Measurements from ENCODE around the gene GLIS1.

Gene GLIS1

DNA sequence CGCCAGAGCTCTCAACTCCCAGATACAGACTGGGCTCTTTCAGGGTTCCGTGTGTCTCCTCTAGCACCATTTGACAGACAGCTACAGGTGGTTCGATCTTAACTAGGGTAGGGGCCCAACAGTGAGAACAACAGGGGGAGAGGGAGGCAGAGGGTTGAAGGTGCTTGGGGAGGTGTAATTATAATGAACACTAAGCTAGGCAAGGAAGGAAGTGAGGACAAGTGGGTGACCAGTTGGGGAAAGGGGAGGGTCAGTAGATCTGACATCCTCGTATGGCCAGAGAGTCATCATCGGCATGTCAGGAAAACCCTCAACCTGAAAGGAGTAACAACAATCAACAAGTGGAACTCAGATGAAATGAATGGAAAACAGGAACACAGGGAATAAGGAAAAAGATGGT lies 22.8 kb downstream of the GLIS1 start:
- no peak for DNase-seq

DNA sequence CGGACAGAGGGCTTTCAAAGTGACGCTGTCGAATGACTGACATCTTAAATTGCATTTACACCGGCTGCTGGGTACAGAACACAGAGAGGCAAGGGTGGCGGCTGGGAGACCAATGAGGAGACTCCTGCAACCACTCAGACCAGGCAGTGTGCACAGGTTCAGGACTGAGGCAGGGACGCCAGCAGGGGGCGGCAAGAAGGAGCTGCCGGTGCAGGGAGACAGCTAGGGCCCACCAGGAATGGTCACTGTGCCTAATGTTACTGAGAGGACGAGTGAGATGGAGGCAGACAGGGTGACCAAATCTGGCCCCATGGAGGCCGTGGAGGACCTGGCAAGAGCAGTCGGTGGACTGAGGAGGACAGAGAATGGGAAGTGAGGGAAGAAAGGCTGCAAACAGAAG lies 23.5 kb downstream of the GLIS1 start:
- peak; percentile 14 for DNase-seq

DNA sequence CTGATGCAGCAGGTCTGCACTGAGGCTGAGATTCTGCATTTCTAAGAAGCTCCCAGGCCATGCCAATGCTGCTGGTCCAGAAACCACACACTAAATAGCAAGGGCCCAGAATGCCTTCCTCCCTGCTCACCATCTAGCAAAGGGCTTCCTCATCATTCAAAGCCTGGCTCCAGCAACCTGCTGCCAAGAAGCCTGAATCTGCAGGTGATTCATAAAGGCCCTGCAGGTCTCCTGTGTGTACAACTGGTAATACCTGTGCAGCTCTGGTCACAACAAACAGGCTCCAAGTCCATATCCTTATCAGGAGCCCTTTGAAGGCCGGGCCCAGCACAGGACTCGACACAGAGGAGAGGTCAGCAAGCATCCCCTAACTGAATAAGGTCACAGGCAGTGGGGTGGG lies 26.7 kb downstream of the GLIS1 start:
- DNase-seq, result no peak

DNA sequence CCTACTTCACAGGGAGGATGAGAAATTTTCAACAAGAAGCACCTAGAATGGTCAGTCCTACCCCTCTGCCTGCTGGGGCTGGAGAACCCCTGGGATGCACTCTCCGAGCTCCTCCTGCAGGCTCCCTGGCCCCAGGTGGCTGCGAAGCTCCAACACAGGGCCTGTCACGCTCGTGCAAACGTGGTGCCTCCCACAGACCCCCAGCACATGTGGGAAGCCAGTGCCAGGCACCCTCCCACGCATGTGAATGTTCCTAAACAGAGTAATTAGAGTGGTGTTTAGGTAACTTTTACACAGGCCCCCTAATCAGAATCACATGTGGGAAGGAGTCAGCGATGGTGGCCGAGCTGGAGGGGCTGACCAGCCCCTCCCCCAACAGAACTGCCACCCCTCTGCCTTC lies 28.4 kb downstream of the GLIS1 start:
- no peak for DNase-seq

DNA sequence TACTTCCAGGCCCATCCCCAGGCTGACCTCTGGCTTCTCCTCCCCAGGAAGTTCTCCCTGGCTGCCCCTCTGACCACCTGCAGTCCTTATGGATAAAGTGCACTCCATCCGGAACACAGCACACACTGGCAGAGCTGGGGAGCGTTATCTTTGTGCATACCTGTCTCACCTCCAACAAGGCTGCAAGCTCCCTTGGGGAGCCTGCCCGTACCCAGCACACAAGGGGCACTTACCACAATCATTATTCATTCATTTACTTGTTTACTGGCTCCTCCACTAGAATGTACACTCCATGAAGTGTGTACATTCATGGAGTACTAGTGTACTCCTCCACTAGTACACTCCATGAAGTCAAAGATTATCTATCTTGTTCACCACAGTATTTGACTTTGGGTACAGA lies 30.3 kb downstream of the GLIS1 start:
- no peak for DNase-seq

DNA sequence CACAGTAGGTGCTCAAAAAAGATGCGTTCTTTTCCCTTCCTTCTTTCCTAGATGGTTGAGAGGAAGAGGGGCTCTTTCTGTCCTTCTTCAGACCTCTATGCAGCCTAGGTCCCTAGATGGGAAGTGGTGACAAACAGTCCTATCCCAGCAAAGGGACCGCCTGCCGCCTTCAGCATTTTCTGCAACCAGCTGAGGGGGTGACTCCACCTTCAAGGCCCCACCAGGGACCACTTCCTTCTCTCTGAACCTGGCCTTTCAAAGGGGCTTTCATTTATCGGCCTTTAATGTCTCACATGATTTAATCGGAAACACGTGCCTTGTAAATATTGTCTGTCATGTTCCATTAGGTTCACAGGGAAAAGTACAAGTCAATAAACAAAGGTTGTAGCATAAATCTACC lies 32.6 kb downstream of the GLIS1 start:
- no peak for DNase-seq

DNA sequence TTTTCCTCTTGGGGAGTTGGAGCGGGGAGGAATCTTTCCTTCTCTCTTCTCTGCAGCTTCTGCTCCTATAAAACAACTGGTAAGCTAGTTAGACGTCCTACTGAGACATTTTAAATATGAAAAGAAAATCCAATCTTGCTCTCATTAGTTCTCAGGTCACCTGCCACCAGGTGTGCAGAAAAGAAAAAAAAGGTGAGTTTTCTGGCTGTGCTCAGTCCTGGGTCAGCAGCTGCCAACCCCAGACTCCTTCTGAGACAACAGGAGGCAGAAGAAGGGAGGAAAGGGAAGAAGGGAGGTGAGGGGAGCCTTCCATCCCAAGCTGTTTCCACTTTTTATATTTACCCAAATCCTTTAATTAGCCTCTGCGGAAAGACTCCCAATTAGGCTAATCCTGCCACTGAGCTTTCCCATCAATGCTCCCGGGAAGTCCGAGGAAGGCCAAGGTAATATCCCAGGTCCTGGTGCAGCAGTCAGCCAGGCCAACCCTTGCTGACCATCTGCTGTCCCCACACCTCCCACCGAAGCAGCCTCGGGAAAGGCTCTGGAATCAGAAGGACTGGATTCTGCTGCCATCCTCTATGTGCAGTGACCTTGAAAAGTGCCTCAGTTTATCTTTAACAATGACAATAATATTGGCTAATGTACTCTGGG lies 33.4 kb downstream of the GLIS1 start:
- no peak for DNase-seq

DNA sequence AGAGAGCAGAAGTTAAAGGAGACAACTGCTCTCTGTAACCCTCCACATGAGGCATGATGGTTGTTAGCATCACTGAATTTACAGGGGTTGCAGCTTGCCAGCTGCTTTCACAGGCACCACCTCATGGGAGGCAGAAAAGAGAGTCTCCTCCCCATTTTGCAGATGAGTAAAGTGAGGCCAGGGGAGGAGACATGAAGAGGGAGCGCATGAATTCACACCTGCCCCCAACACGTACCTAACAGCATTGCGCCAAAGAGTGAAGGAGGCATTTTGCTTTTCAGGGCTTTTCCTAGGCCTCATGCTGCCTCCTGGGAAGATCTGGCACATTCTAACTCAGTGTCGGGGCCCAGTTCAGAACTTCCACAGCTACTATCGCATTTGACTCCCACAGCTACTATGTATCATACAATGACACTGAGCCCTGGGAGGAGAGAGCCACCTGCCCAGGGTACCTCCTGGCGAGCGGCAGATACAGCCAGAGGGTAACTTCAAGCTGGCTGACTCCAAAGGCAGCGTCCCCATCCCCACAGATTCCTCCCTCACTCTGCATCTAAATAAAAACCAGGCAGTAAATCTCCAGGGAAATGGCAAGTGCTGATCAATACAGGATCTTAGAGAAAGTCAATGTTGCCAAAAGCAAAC lies 34.0 kb downstream of the GLIS1 start:
- DNase-seq, result no peak

DNA sequence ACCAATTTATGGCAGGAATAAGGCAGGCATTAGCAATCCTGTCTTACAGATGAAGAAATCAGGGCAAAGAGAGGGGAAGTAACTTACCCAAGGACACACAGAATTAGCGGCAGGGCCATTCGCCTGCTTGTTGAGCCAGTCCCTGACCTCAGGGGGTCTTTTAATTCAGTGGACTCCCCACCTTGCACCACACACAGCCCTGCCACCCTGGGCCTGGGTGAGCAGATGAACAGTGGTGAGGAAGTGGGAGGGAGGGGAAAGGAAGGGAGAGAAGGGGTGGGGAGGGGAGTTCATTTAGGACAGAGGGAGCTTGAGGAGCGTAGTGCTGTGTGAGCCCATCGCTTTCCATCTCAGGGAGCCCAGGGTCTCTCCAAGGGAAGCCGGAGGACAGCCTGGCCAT lies 34.7 kb downstream of the GLIS1 start:
- DNase-seq, result no peak

DNA sequence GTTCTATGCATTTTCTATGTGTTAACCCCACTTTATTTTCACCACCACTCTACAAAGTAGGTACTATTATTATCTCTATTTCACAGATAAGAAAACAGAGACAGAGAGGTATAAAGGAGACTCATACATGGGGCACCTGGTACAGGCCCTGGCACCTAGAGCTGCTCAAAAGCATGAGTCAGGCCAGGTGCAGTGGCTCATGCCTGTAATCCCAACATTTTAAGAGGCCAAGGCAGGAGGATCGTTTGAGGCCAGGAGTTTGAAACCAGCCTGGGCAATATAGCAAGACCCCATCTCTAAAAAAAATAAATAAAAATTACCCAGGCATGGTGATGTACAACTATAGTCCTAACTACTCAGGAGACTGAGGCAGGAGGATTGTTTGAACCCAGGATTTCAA lies 35.8 kb downstream of the GLIS1 start:
- no peak for DNase-seq

DNA sequence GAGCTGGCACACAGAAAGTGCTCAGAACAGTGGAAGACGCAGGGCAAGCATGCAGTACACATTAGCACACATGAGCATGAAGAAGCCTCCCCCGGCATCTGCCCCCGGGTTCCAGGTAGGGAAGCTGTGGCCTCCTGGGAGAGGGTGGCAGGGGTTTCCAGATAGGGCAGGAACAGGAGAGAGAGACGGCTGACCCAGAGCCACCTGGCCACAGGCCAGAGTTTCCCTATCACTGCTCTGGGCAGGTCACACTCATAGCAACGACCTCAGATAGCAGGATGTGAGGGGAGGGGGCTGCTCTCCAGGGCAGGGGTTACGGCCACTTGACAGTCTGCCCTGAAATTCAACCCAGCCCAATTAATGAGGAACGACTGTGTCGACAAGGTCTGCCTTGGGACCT lies 36.6 kb downstream of the GLIS1 start:
- DNase-seq, result no peak

DNA sequence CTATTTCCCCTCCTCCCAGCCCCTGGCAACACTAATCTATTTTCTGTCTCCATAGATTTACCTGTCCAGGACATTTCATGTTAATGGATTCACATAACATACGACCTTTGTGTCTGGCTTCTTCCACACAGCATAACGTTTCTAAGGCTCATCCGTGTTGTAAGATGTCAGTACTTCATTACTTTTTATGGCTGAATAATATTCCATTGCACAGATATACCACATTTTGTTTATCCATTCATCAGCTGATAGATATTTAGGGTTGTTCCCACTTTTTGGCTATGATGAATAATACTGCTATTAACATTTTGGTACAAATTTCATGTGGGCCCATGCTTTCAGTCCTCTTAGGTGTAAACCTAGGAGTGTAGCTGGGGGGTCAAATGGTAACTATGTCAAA lies 38.2 kb downstream of the GLIS1 start:
- DNase-seq, result no peak

DNA sequence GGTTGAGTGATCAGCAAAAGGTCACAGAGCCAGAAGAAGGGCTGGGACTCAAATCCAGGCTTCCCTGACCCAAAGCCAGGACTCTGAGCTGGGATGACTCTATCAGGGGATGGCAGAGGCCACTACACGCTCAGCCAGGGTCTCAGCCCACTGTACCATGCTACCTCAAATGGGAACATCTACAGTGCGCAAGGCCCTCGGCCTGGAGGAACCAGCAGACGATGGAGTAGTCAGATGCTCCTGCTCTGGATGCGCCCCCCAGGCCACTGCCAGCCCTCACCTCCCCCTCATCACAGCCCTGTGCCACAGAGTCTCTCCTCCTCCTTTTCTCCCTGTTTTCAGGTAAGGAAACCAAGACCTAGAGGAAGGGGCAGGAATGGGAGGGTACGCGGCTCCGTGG lies 39.0 kb downstream of the GLIS1 start:
- DNase-seq, result no peak

DNA sequence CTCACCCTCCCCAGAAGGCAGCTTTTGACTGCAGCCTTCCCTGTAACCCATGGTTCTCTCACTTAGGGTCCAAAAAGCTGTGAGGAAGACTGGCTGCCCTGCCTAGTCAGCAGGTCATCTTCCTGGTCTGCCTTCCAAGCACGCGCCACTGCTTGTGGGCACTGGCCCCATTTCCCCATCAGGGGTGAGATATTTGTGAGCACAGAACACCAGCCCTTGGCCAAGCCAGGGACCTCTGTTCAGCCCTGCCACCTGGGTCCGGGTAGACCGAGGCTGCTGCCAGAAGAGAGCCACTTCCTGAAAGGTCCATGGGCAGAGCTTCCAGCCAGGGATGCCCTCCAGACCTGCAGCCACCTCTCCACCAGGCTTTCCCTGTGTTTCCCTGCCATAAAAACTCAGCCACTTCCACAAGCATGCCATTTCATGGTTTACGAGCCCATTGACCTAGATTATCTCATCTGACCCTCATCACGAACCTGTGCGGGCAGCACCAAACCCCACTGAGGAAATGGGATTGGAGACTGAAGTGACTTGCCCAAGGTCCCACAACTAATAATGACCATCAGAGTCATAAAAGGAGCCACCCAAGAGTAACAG lies 40.5 kb downstream of the GLIS1 start:
- no peak for DNase-seq

DNA sequence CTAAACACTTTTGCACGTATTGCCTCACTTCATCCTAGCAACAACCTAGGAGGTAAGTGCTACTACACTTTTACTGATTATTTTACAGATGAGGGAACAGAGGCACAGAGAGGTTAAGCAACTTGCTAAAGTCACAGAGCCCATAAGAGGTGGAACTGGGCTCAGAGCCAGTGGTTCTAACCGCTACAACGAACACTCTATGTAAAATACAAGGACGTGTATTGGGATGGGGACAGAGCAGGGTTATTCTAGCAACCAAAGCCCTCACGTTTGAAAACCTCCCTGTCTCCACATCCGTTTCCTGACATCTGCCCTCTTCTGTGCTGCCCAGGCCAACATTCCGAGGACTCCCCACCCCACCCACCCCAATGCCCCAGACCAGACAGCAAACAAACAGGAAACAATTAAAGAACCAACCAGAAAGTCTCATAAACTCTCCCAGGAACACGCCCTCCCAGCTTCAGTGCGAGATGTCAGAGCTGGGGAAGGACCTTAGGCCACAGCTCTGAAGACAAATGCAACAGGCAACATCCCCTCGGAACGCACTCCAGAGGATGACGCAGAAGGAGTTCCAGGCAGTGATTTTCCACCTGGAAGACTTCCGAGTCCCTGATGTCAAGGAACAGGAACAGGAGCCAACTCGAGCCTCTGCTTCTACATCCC lies 41.1 kb downstream of the GLIS1 start:
- no peak for DNase-seq

DNA sequence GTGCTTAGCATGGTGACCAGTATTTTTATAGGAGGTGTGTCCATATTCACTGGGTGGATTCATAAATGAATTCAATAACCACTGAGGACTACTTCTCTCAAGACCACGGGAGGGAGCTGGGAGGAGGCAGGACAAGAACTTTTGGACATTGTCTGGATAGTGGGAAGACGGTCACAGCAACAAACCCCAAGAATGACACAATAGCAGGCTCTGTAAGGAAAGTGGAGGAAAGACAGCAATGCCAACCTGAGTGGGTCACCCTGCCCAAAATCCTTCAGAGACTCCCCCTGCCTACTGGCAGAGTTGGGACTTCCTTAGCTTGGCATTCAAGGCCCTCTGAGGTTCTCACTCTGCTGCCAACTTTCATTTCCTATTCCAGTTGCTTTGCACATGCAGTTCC lies 42.0 kb downstream of the GLIS1 start:
- no peak for DNase-seq

DNA sequence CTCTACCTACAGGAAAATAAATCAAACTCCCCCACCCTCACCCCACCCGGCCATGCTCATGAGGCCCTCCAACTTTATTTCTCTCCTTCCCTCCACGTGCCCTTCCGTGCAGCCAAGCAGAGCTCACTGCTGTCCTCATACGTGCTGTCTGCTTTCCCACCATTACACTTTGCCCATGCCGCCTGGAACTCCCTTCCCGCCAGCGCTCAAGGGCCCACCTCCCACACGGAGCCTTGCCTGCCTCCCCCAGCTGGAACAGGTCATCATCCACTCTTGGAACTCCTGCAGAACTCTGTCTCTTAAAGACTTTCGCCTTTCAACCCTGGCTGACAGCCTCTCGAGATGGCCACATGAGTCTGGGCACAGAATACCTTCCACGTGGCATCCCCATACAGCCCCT lies 42.4 kb downstream of the GLIS1 start:
- no peak for DNase-seq

DNA sequence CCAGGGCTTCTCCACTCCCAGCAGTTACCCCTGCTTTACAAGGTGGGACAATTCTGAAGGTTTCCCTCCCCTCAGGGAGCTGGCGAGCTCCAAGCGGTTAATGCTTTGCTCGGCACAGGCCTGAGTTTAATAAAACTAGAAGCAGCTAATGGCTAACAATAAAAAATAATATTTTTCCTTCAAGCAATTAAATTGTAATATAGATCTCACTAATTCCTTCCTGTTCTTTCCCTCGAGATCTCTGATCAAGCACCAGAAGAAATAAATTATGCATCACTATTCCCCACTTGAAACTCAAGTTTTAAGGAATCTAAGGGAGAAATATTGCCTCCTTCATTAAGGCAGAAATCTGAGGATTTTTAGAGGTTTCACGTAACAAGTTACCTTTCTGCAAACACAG lies 42.9 kb downstream of the GLIS1 start:
- DNase-seq, result no peak

DNA sequence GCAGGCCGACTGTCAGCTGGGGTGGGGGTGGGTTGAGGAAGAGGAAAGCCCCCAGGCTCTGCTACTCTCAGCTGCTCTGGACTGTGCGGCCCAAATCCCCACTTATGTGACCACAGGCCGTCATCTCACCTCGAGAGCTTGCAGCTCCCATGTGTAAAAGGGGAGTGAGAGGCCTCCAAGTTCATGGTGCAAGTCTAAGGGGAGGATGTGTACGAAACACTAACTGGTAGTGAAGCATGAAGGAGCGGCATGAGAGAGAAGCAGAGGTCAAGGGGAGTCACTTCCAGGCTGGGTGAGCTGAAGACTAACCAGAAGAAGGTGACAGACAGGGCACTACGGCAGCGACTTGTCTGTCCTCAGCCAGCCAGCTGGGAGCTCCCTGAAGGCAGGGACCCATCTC lies 43.8 kb downstream of the GLIS1 start:
- DNase-seq, result no peak

DNA sequence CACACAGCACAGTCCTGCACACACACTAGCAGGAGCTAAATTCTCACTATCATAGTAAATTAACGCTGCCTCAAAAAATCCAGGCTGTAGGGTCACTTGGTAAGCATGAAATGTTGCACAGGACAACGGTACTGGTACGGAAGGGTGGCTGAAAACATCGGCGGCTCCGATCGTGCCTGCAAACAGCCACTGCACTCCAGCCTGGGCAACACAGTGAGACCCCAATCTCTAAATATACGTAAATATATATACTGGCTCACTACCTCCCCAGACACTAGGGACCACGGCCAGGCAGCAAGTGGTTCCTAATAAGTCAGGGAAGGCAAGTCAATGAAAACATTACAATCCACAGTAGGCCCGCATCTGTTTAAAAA lies 44.3 kb downstream of the GLIS1 start:
- DNase-seq, result no peak

DNA sequence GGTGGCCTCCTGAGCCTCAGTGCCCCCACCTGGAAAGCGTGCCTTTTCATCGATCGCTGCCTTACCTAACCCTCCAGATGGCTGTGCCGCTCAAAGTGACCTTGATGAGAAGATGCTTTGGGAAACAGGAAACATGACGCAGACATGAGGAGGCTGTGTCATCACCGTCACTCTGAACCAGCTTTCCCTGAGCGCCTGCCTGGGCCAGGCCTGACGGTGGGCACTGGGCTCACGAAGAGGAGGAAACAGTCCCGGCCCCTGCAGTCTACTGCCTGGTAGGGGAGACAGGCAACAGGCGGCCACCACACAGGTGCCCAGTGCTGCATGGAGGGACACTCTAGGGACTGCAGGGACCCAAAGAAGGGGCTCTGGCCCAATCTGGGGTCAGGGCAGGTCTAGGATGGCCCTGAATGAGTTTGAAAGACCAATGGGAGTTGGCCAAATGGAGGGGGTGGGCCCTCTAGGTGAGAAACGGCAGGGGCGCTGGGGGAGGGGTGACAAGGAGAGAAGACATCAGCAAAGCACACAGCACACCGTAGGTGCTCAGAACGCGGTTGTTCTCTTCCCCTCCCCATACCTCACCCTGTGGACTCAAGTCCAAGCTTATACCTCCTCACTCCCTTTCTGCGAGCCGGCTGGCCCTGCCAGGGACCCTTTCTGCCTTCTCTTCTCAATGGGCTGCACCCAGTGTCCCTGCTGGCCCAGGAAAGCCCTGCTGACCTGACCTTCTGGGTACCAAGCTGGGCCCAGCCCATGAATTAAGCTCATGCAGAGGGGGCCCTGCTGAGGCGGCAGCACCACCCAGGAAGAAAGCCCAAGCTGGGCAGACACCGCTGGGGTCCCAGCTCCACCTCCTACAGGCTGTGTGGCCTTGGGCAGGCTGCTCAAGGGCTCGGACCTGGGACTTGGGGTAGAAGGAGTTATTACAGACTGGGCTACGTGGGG lies 44.9 kb downstream of the GLIS1 start:
- DNase-seq, result no peak

DNA sequence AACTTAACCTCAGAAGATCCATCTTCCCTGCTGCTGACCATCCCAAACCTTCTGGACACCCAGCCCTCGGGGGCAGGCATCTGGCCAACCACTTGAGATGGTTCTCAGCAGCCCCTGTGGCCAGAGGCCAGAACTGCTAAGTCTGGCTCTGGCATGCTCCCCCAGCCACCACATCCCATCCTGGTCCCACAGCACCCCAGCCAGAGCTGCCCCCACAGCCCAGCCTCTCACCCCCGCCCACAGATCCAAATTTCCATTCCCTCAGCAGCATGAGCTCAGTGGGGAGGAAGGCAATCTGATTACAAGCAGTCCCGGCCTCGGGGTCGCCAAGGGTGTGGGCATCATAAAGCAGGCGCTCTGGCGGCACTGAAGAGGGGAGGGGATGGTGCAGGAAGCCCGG lies 45.6 kb downstream of the GLIS1 start:
- no peak for DNase-seq

DNA sequence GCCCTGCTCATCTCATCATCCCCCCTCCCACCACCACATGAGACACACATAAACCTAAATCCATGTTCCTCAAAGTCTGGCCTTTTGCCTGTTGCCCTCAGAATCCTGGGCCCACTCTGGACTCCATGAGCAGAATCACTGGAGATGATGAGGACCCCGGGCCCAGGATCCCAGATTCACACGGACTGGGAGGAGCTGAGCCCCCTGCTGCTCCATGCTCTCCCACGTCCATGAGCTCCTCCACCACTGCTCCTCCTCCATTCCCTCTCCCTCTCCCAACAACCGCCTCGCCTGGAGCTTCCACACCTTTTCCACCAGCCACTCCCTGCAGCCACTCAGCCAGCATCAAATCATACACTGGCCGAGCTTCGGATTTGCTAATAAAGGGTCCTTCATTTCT lies 47.6 kb downstream of the GLIS1 start:
- no peak for DNase-seq
